ENCODE data around the gene ZNF423.
"Not testable (repeated sequence)": the region's sequence is repeated elsewhere in the genome, so short reads cannot be mapped to it uniquely, and the experiment has no call there.

The ZNF423 gene

DNA sequence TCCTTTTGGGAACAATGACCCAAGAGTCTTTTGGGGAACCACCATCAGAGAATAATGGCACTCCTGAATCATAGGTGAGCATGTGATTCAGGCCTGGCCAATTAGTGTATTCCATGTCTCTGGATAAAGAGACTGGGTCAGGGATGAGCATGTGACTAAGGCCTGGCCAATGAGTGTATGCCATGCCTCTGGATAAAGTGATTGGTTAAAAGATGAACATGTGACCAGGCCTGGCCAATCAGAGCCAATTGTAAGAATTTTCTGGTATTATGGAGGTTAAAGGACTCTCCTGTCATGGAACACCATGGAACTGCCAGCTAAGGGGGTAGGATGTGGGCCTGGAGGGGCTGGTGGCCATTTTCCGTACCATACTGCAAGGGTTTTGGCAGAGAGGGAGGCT is 288.0 kb downstream of the ZNF423 start:
- DNase-seq: no peak

DNA sequence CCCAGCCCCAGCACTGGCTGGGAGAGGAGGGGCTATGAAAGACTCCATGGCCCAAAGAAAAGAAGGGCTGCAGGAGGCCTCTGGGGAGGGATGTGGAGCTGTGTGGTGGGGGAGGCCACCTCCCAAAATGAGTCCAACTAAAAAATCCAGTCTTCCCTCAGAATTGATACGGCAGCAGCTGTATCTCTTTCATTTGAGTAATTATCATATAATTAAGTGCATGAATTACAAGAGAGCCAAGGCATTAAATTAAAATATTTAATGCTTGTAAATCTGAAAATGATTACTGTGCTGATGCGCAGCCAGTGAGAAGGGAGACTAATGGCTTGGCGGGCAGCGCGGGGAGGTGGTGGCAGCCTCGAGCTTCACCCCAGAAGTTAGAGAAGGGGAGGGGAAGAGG is 289.5 kb downstream of the ZNF423 start:
- DNase-seq: no peak

DNA sequence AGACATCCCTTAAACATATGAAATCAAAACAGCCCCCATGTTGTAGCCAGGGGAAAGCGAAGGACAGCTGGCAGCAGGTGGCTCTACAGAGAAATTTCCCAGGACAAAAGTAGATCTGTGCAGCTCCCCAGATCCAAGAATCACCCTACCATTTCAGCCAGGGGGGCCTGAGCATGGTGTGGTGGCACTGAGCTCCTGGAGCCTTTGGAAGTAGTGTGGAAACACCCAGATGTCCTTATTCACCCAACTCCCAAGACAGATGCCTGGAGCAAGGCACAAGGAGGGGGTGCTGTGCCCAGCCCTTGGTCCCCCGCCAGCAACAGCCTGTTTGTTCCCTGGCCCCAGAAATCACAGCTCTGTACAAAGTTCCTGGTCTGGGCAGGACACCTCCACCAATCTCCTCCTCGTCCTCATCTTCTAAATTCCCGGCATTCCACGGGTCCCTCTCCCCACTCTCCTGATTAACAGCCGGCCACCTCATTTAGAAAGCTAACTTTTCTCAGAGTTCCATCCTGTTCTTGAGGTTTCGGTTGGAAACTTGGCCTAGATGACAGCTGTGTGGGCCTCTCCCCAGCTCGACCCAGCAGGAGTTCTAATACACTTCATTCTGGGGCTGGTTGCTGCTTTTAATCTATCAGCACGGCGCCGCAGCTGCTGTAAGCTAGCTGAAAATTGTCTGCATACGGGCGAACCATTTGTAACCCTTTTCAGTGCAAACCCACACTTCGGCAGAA is 291.2 kb downstream of the ZNF423 start:
- DNase-seq: no peak

DNA sequence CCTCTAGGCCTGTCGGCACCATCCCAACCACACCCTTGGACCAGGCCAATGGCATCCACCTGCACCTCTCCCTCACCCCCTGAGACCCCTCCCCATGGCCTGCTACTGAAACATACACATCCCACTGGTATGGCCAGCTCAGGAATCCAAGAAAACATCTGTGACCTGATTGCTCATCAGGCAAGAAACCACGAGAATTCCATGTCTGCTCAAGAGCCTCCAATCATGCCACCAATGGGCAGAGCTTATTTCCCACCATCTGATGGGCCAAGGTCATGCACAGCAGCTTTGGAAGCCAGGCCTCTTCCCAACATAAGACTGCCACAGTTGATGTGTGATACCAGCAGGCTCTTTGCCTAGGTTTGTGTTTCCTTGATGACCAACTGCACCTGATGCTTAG is 292.2 kb downstream of the ZNF423 start:
- no peak for DNase-seq

DNA sequence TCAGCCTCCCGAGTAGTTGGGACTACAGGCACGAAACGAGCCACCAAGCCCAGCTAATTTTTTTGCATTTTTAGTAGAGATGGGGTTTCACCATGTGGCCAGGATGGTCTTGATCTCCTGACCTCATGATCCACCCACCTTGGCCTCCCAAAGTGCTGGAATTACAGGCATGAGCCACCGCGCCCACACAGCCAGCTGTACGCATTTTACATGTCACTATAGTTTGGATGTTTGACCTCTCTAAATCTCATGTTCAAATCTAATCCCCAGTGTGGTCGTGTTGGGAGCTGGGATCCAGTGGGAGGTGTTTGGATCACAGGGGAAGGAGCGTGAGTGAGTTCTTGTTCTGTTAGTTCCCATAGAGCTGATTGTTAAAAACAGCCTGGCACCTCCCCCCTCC is 293.0 kb downstream of the ZNF423 start:
- not testable (repeated sequence) for DNase-seq

DNA sequence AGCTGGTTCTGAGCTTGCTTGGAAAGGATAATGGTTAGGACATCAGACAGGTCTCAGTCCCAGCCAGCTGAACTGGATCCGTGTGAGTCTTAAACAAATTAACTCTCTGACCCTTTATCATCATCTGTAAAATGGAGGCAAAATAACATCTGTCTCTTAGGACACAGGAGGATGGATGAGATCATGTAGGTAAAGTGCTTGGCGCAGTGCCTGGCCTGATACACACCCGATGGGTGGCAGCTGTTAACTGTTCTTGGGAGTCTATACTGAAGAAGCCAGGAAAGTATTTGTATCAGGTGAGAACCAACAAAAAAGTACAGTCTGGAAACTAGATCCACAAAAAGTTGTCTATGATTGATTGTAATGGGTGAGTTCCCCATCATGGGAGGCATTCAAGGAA is 293.7 kb downstream of the ZNF423 start:
- DNase-seq: no peak

DNA sequence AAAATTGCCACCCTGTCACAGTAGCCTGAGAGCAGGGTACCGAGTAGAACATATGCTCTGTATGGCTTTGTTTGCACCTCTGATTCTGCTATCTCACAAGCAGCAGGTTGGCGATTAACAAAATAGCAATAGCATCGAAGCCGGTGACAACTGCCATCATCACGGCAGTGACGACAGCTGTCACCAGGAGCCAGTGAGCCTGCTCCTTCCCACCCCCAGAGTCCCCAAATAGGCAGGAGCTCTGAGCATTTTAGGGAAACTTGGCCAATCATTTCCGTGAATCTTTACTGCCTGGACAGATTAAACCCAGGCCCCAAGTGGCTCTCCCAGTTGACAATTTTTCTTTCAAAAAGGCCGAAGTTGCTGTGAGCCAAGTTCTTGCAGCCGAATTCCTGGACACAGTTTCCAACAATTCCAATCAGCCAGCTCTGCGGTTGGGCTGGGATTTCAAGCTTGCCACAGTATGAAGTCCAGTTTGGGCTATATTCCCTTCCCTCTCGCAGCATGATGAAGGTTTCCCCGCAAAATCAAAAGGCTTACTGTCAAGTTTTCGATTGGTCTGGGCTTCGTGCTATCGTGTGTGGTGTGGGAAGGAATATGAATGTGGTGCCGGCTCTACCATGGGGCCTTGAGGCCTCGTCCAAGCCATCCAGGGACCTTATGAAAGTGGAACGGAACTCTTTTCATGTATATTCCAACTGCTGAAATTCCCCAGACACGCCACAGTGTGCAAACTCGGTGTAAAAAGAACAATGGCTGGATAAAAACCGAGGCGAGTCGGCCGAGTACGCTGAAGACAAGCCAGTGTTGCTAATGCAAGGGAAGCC is 295.7 kb downstream of the ZNF423 start:
- no peak for DNase-seq

DNA sequence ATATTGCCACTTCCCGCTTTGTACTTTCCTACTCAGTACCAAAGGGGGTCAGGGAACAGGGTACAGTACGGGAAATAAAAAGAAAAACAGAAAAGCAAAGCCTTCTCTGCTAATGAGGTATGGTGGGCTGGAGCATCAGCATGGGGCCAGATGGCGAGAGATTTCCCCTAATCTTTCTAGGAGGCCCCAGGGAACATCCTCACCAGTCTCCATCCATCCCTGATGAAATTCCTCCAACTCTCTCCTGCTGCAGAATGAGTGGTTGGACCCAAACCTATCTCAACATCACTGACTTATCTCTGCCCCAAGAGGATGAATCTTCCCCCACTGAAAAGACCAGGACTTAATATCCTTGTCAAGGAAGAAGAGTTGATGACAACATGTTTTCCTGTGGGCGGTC is 296.7 kb downstream of the ZNF423 start:
- no peak for DNase-seq

DNA sequence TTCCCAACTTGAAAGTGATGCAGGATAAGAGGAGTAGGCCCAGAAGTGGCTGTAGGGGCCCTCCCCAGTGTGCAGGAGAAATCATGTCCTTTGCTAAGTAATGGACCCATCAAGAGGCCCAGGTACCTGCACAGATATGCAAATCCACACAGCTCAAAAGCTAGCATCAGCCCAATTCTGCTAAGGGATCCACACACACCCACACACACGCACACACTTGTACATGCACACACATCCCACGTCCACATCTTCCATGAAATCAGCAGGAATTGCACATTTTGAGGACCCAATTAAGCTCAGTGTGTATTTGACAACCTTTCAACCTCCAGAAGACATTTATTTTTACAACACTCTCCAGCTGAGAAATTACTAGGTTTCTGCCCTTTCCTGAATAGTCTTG is 297.5 kb downstream of the ZNF423 start:
- DNase-seq: no peak

DNA sequence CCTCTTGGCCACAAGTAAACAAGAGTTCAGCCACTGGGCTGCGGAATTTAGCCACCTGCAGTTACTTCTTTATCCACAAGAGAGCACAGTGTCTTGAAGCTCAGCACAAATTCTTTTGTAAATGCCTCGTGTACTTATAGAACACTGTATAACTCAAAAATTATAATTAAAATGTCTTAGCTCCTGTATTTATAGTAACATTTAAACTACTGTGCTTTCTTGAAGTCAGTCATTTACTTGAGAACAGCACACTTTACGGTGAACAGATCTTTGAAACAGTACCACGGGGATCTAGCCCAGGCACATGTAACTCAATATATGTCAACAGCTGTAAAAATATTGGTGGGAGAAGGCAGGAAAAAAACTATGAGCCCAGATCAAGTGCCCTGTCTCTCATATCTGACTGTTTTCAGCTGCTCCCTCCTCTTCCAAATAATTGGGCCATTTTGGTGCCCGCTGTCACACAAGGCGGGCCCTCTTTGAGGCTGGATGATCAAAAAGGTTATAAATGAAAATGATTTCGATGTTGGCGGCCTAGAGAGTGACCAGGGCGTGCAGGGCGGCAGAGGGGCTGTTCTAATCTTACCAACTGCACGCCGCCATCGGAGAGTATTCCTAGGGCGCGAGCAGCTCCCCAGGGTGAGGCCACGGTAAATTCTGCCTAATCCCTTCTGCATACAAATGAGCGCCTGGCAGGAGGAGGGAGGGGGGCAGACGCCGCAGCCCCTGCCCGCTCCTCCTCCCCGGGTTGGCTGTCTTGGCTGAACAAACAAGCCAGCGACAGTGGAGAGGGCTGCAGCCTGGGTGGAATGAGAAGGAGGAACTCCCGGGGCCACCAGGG is 299.1 kb downstream of the ZNF423 start:
- DNase-seq: no peak

DNA sequence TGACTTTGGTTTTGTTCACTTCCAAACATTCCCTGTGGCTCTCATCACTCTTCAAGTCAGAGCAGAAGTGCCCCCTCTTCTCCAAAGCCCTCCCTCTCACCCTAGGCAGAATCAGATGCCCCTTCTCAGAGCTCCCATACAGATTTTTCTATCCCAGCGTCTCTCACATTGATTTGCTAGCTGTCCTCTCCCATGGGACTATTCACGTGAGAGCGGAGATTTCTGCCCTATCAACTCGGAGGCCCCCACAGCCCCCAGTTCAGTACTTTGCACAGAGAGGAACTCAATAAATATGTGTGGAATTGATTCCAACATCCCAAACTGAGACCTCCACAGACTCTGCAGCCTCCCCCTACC is 299.7 kb downstream of the ZNF423 start:
- DNase-seq: no peak

DNA sequence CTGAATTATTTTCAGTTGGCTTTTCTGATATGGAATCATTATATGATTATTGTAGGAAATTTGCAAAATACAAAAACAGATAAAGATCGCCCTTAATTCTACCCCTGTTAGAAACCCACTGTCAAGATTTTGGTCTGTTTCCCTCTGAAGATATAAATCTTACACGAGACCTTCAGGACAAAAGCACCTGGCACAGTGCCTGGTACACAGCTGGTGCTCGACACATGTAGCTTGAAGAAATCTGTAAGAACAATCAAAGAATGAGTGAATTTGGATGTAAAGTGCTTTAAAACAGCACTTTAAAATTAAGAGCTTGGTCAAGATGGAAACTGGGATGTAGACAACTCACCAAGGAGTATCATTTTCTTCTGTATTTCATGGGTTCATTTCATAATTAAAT is 301.2 kb downstream of the ZNF423 start:
- no peak for DNase-seq

DNA sequence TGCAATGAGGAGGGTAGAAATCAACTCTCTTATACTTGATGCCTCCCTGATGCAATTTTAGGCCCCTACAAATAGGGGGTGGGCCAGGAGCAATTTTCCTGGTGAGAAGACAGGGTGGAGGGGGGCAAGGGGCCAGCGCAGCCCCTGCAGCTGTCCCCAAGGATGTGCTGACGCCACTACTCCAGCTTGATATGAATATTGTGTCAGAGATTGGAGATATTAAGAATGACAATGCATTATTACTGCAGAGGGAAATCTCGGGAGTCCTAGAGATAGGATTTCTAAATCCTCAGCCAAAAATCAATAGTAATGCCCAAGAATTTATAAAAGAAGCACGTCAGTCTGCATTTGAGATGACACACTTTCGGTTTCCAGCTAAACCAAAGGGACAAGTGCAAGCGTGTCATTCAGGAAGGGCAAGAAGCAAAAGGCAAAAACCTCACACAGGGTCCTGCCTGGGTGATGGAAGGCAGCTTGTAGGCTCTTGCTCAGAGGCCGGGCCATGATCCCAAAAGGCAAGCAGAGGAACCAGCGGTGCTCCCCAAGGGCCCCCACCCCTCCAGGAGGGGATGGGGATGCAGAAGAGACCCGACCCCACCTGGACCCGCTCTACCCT is 303.5 kb downstream of the ZNF423 start:
- DNase-seq: no peak

DNA sequence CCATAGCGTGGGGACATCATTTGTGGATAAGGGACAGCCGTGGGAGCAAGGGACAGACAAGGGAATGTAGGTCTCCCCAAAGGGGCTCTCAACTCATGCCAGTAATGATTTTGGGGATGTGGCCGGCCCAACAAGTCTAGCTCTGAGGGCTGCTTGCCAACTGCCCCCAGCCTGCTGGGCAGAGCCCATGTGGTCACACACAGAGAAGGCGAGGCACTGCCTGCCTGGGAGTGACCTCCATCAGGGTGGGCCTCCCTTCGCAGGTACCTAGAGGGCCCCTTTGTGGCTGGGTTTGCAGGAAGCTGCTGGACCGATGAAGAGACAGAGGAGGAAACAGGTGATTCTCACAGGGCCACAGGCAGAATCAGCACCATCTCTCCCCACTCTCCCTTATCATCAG is 305.2 kb downstream of the ZNF423 start:
- DNase-seq: no peak

DNA sequence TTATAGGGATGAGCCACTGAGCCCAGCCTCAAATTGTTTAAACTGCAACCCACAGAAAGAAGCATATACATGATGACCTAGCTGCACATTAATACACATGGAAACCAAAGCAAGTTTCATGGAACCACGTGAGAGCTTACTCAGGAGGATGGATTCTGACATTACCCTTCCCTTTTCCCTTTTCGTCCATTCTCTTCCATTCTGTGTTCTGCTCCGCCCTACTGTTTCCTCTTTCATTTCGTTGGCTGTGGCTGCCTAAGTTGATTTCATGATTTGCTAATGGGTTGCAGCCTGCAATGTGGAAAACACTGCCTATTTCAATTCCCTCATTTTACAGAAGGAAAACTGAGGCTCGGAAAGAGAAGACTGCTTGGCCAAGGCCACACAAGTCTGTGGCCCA is 305.8 kb downstream of the ZNF423 start:
- no peak for DNase-seq

DNA sequence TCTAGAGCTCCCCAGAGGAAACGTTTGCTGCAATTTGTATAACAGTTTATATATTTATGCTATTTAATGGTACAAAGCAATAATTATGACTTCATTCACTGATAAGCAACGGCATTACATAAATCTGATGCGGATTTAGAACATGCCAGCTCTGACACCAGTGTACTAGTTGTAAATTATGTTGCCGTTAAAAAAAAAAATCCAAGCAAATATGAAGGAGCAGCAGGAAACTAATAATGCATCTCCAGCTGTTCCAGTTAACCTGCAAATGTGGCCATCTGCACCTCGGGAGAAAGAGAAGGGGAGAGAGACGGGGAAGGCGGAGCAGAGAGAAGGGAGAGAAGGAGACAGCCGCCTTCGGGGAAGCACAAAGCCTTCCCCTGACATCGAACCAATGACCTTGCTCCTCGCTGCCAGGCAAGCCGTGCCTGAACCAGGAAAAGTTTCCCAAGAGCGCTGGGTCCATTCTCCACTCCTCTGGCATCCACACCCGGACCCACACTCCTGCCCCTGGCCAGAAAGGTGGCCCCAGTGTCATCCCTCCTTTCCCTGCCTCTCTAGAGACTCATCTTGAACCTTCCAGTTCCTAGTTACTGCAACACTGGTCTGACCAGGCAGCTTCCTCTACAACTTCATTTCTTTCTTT is 307.5 kb downstream of the ZNF423 start:
- no peak for DNase-seq

DNA sequence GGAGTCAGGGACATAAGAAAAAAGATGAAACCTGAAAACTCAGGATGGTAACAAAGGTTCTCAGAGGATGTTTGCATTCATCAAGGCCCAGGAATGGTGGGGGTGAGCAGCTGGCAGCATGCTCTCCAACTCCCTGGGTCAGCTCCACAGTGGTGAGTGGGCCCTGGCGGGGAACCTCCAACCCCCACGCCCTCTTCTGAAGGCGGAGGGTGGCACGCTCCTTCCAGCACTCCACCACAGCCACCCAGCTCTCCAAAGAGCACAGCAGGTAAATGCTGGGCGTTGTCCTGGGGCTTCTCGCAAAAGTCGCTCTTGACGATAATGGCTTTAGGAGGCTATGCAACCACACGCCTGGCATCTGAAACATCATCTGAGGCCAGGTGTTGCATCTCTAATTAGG is 308.5 kb downstream of the ZNF423 start:
- DNase-seq: no peak

DNA sequence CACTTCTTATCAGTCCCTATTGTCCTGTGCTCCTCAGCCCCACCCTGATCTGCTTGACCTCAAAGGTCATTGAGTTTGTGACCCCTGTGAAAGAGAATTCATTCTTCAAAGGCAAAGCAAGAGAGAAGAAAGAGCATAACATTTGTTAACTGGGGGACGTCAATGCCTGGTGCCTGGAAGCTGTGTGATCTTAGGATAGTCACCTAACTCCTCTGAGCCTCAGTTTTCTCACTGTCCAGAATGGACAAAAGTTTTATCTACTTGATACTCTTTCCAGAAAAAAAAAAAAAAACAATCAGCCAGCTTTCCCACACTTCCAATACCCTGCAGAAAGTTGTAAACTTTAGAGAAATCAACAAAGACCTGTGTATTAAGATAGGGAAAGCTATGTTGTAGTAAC is 309.2 kb downstream of the ZNF423 start:
- no peak for DNase-seq

DNA sequence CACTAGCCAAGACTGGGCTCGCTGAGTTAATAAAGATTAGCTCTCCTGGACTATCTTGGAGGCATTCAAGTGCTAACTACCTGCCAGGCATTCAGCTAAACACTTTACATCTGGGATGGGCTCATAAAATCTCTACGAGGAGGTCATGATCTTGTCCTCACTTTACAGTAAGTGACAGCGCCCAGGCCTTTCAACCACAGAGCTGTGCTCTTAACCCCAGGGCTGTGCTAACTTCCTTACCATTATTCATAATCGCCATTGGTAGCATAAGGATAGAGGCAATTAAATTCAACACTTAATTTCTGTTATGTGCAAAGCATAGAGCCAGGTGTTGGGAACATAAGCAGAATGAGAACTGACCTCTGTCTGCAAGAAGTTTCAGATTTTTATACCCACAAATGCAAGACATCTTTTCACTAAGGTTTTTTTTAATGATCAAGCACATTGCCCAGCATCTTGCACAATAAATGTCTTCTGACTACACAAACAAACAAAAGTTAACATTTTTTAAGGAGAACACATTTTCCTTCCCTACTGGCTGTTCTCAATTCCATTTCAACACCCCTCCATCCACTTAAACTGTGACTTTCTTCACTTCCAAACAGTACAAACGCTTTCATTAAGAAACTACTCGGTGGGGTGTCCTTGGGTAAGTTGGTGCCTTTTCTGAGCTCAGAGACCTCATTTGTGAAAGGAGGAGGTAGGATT is 310.0 kb downstream of the ZNF423 start:
- DNase-seq: no peak

DNA sequence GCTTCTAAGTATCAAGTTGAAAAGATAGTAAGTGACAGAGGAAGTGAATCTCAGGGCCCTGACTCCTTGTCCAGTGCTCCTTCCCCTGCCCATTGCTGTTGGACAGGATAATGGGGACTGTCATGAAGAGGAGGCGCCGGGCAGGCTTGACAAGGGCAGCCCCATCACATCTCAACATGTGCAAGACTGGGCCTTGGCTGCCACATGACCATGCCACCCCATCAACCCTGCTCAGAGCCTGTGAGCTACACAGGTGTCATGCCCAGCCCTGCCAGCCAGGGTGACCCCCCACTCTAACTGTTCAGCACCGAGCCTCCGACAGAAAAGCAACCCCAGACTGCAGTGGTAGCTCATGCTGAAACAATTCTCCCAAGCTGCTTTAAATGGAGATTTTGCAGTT is 310.7 kb downstream of the ZNF423 start:
- no peak for DNase-seq

DNA sequence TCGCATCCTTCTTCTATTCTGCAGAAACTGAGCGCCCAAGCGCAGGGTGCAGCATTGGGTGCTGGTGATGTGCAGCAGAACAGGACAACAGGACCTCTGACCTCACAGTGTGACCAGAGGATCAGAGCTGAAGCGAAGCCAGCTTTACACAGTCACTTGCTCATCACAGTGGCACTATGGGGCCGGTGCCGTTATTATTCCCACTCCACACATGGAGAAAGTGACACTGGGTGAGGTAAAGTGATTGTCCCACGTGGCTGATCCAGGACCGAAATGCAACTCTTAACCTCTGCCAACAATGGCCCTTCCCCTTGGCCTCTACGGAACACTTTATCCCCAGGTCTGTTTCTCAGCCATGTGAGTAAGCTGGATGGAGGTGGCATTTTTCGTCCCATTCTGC is 311.1 kb downstream of the ZNF423 start:
- DNase-seq: no peak

DNA sequence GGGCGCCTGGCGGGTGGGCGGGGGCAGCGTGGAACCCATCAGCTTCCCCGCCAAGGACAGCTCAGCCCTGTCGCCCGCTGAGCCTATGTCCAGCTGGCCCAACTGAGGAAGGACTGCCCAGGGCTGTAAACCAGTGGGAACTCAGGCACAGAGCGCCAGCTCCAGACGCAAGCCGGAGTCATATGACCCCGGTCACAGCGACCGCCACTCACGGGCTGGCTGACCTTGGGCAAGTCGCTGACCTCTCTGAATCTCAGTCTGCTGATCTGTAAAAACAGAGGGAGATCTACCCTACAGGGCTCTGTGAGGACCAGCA is 312.3 kb downstream of the ZNF423 start:
- DNase-seq: no peak
